MCF 10A (cell line): ENCODE results near the gene KLHL17. TPM values are rescaled to one million over a fixed set of nuclear protein-coding genes. Genes with fewer than 3 reads are reported as not detected.

Source experiments
- BruUV-seq: library from RNA; stranded (reverse); fragments of 400-500 nt; replicated peaks from 2 replicates; lab custom pipeline; 2021; lab: Mats Ljungman, UMichigan
- CTCF ChIA-PET: fragments of 300-600 bp; sonication (Branson Sonifier 250); formaldehyde crosslinking; extraction: SDS; loops from one replicate; lab custom pipeline; 2021; ENCODE audit warnings: antibody characterized with exemption, inconsistent platforms; lab: Yijun Ruan, JAX
- POLR2A ChIA-PET: fragments of 300-600, 350-650 bp; sonication (Branson Sonifier 250); formaldehyde crosslinking; extraction: SDS; loops from one replicate; lab custom pipeline; 2020; ENCODE audit warnings: antibody characterized with exemption, inconsistent platforms; lab: Yijun Ruan, JAX
- DNase-seq: peaks from one replicate; pipeline ENCODE4 v3.0.0-alpha.2; 2018; ENCODE audit not compliant: unreplicated experiment
- H3K27ac Mint-ChIP-seq: one replicate; pipeline ENCODE4 v1.8.0; 2022; ENCODE audit warnings: mild to moderate bottlenecking, low read depth, mixed read lengths; ENCODE audit not compliant: unreplicated experiment
- H3K27me3 Mint-ChIP-seq: one replicate; pipeline ENCODE4 v1.8.0; 2022; ENCODE audit warnings: mixed read lengths; ENCODE audit not compliant: insufficient read depth, unreplicated experiment
- H3K36me3 Mint-ChIP-seq: one replicate; pipeline ENCODE4 v1.8.0; 2022; ENCODE audit warnings: mild to moderate bottlenecking, moderate library complexity, mixed read lengths; ENCODE audit not compliant: insufficient read depth, unreplicated experiment
- H3K4me1 Mint-ChIP-seq: one replicate; pipeline ENCODE4 v1.8.0; 2022; ENCODE audit warnings: mixed read lengths; ENCODE audit not compliant: insufficient read depth, unreplicated experiment
- H3K4me3 Mint-ChIP-seq: one replicate; pipeline ENCODE4 v1.8.0; 2022; ENCODE audit warnings: mild to moderate bottlenecking, moderate library complexity, mixed read lengths; ENCODE audit not compliant: unreplicated experiment
- H3K9me3 Mint-ChIP-seq: one replicate; pipeline ENCODE4 v1.8.0; 2022; ENCODE audit warnings: mixed read lengths; ENCODE audit not compliant: unreplicated experiment
- intact Hi-C: fragments of 100-400 bp; cut with micrococcal nuclease; formaldehyde crosslinking; loops from 2 replicates; pipeline ENCODE4 v1.14.1; 2022
- total RNA-seq: library from RNA; stranded (reverse); gene quantifications from 2 replicates; pipeline ENCODE4 v1.2.3, GENCODE V29; 2022
- TF ChIP-seq, protein P1 (sequence below): fragments of 200-600 bp; IDR thresholded peaks from one replicate; pipeline ENCODE4 v1.8.0; 2022; ENCODE audit warnings: antibody characterized with exemption, mild to moderate bottlenecking; ENCODE audit not compliant: unreplicated experiment

The KLHL17 gene
- total RNA-seq, 1 experiment from 2014 or later = 15.1 TPM

- Mint-ChIP-seq H3K9me3 (no peaks in the 10 kb centered on the region), H3K4me3 (no peak overlapping the region), H3K36me3 (no peaks in the 10 kb centered on the region), H3K4me1 (no peaks in the 10 kb centered on the region), H3K27ac (no peak overlapping the region), H3K27me3 (peaks cover 17% of the 10 kb centered on the region)
- ChIA-PET POLR2A (interaction anchor here (1.0 to 3.1 kb wide), 2 partner anchors 33 to 37 kb away, joined by 3 to 18 read pairs; no protein-coding TSS in a partner anchor), CTCF (interaction anchor here (0.5 to 3.9 kb wide), 16 partner anchors 10 to 467 kb away, joined by 3 to 34 read pairs (median 4); no protein-coding TSS in a partner anchor)
- no TSS peak for BruUV-seq
- TF ChIP-seq, protein P1, sequence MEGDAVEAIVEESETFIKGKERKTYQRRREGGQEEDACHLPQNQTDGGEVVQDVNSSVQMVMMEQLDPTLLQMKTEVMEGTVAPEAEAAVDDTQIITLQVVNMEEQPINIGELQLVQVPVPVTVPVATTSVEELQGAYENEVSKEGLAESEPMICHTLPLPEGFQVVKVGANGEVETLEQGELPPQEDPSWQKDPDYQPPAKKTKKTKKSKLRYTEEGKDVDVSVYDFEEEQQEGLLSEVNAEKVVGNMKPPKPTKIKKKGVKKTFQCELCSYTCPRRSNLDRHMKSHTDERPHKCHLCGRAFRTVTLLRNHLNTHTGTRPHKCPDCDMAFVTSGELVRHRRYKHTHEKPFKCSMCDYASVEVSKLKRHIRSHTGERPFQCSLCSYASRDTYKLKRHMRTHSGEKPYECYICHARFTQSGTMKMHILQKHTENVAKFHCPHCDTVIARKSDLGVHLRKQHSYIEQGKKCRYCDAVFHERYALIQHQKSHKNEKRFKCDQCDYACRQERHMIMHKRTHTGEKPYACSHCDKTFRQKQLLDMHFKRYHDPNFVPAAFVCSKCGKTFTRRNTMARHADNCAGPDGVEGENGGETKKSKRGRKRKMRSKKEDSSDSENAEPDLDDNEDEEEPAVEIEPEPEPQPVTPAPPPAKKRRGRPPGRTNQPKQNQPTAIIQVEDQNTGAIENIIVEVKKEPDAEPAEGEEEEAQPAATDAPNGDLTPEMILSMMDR = no peak
- intact Hi-C loops = no loop called here
- no peak for DNase-seq
These were observed 21.5 kb upstream of the KLHL17 start for GRCh38 chr1:938711-939489.

GRCh38 chr1:939511-940106 is 20.8 kb upstream of the KLHL17 start:
- H3K4me3 Mint-ChIP-seq = no peak overlapping the region
- intact Hi-C loops = loop anchor here (5.0 kb wide), 1 partner anchor 37 kb away; no protein-coding TSS in a partner anchor
- no peak overlapping the region for H3K27ac Mint-ChIP-seq

DNA sequence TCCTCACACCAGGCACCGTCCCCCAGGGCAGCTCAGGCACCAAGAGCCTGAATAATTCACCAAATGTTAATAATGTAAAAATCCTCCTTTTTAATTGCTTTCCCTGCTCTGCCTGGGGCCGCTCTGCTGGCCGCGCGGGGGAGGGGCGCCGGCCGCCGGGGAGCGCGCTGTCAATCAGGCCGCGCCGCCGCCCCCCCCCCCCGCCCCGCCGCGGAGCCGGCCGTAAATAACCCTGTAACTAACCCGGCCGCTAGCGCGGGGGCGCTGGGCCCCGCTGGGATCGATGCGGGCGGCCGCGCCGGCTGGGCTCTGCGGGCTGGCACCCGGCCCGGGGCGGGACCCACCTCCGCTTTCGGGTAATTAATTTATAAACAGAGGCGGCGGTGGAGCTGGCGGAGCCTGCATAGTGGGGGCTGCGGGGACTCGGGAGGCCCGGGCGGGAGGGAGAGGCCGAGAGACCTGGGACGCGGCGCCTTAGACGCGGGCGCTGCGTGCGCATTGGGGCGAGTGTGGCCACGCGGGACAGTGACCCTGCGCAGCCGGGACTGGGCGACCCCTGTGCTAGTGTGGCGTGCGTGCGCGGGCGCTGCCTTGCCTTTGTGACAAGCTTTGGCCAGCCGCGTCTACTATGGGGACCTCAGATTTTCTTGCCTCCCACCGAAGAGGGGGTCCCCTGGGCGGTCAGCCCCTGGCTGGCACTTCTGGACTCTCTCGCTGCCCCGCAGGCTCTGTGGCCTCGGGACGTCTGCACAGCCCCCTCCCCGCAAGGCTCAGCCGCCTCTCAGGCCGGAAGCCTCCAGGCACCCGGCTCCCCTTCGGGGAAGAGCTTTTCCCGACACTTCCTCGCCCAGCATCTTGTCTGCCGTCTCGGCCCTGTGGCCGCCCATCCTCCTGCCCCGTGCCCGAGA is 20.0 kb upstream of the KLHL17 start:
- peaks cover 7% of the 10 kb centered on the region for H3K27me3 Mint-ChIP-seq
- DNase-seq = peak; percentile 60
- BruUV-seq = no TSS peak
- CTCF ChIA-PET = interaction anchor here (0.6 to 3.9 kb wide), 5 partner anchors 20 to 71 kb away, joined by 3 to 34 read pairs (median 4); no protein-coding TSS in a partner anchor
- intact Hi-C loops = loop anchor here (5.0 kb wide), 1 partner anchor 38 kb away; no protein-coding TSS in a partner anchor
- peak overlapping the region; percentile 60 for H3K4me3 Mint-ChIP-seq
- TF ChIP-seq, protein P1 = no peak
- H3K4me1 Mint-ChIP-seq = no peaks in the 10 kb centered on the region
- H3K27ac Mint-ChIP-seq = no peak overlapping the region
- H3K9me3 Mint-ChIP-seq = no peaks in the 10 kb centered on the region
- no peaks in the 10 kb centered on the region for H3K36me3 Mint-ChIP-seq
- POLR2A ChIA-PET = interaction anchor here (0.7 to 3.1 kb wide), 4 partner anchors 18 to 40 kb away, joined by 3 to 18 read pairs (median 6); partner anchors contain the start of gene NOC2L

More at GRCh38 chr1:939511-940106, 20.8 kb upstream of the KLHL17 start:
- ChIA-PET CTCF (interaction anchor here (0.5 to 3.9 kb wide), 6 partner anchors 19 to 70 kb away, joined by 3 to 34 read pairs (median 4); no protein-coding TSS in a partner anchor), POLR2A (interaction anchor here (1.0 to 3.1 kb wide), 3 partner anchors 19 to 34 kb away, joined by 4 to 18 read pairs (median 7); partner anchors contain the start of gene NOC2L)
- H3K9me3 Mint-ChIP-seq = no peaks in the 10 kb centered on the region
- DNase-seq = no peak
- H3K36me3 Mint-ChIP-seq = no peaks in the 10 kb centered on the region
- no peaks in the 10 kb centered on the region for H3K4me1 Mint-ChIP-seq
- BruUV-seq = no TSS peak
- TF ChIP-seq, protein P1 = no peak
- peaks cover 14% of the 10 kb centered on the region for H3K27me3 Mint-ChIP-seq
